ENCODE results near the gene NR2E1.

- TF ChIP-seq POLR2AphosphoS5 (IDR thresholded peaks at IDR 0.05; ENCODE audit: low read depth, low read length) (no peak), POLR2A (IDR thresholded peaks at IDR 0.05; ENCODE audit: low read depth, low read length) (no peak), TAF1 (IDR thresholded peaks at IDR 0.05; ENCODE audit: low read depth, low read length) (no peak), PAX5 (IDR thresholded peaks at IDR 0.05; ENCODE audit: insufficient read depth, low read length, severe bottlenecking) (no peak)
Measured at GRCh38 chr6:108119769-108120141, 46.1 kb upstream of the NR2E1 start.

Measured in GM12891 (cell line).